Endothelial cell of umbilical vein (primary cell): ENCODE results near the gene PPIB. TPM values are rescaled to one million over a fixed set of nuclear protein-coding genes. Genes with fewer than 3 reads are reported as not detected.

Experiments used
- BruUV-seq: library from RNA; stranded (reverse); fragments of 400-500 nt; replicated peaks from 2 replicates; lab custom pipeline; 2021; lab: Mats Ljungman, UMichigan
- CTCF ChIA-PET: fragments of 300-600, 350-600 bp; sonication (Branson Sonifier 250); formaldehyde crosslinking; loops from one replicate; lab custom pipeline; 2021; ENCODE audit warnings: antibody characterized with exemption, inconsistent platforms; lab: Charles Lee
- POLR2A ChIA-PET: fragments of 300-600, 350-600 bp; sonication (Branson Sonifier 250); formaldehyde crosslinking; loops from one replicate; lab custom pipeline; 2021; ENCODE audit warnings: antibody characterized with exemption, inconsistent platforms; lab: Charles Lee
- DNase-seq: peaks from one replicate; pipeline ENCODE4 v3.0.0-alpha.2; 2011; ENCODE audit warnings: low read depth, low spot score
- FAIRE-seq: peaks from 2 replicates; lab custom pipeline; 2011; peaks lifted over from hg19 to GRCh38; lab: Jason Lieb, UNC
- H2AFZ ChIP-seq: 2 replicates; pipeline ENCODE4 v1.6.0; 2012; ENCODE audit warnings: low read depth, low read length, control low read depth, inconsistent platforms
- H3K27ac ChIP-seq: 2 replicates; pipeline ENCODE4 v1.5.1; 2011; ENCODE audit warnings: low read depth, mild to moderate bottlenecking, control low read depth, low read length, moderate library complexity; ENCODE audit not compliant: insufficient read depth
- H3K27me3 ChIP-seq, 2 experiments: 2 replicates each; pipeline versions ENCODE4 v1.6.0 to v1.6.1; 2011; ENCODE audit warnings: low read length in 2 of 2, mixed read lengths in 1 of 2; ENCODE audit not compliant: control insufficient read depth in 2 of 2, insufficient read depth in 2 of 2
- H3K36me3 ChIP-seq, 2 experiments: 2 replicates in 1 of 2; 3 replicates in 1 of 2; pipeline ENCODE4 v1.5.1; 2011; ENCODE audit warnings: low read length in 2 of 2, mild to moderate bottlenecking in 1 of 2, moderate library complexity in 1 of 2; ENCODE audit not compliant: control insufficient read depth in 2 of 2, insufficient read depth in 2 of 2; ENCODE audit errors: extremely low read depth in 1 of 2
- H3K4me1 ChIP-seq: 3 replicates; pipeline ENCODE4 v1.5.1; 2011; ENCODE audit warnings: mild to moderate bottlenecking, low read length; ENCODE audit not compliant: control insufficient read depth, insufficient read depth; ENCODE audit errors: extremely low read depth
- H3K4me2 ChIP-seq: 2 replicates; pipeline ENCODE4 v1.6.1; 2011; ENCODE audit warnings: low read length, control low read depth, mixed read lengths; ENCODE audit not compliant: insufficient read depth
- H3K4me3 ChIP-seq, 3 experiments: fragments of 200-600 bp in 1 of 3; sonication (generic), shearing (Covaris generic) in 1 of 3; replicated peaks in 1 of 3; 2 replicates each; pipeline ENCODE4 v1.5.1; 2011 to 2016; ENCODE audit warnings: control low read depth in 3 of 3, low read length in 3 of 3, mild to moderate bottlenecking in 2 of 3, inconsistent platforms in 1 of 3, low read depth in 1 of 3, moderate library complexity in 1 of 3; ENCODE audit not compliant: insufficient read depth in 1 of 3
- H3K79me2 ChIP-seq: 2 replicates; pipeline ENCODE4 v1.6.0; 2012; ENCODE audit warnings: low read length, inconsistent platforms; ENCODE audit not compliant: control insufficient read depth, insufficient read depth
- H3K9ac ChIP-seq: replicated peaks from 2 replicates; pipeline ENCODE3; 2011; ENCODE audit warnings: low read length, control low read depth; ENCODE audit not compliant: insufficient read depth; ENCODE audit errors: extremely low read depth
- H3K9me1 ChIP-seq: replicated peaks from 3 replicates; pipeline ENCODE4 v1.6.0; 2011; ENCODE audit warnings: mild to moderate bottlenecking, low read length; ENCODE audit not compliant: control insufficient read depth, insufficient read depth; ENCODE audit errors: extremely low read depth
- H3K9me3 ChIP-seq: replicated peaks from 2 replicates; pipeline ENCODE4 v1.5.1; 2012; ENCODE audit warnings: low read length, inconsistent platforms; ENCODE audit not compliant: control insufficient read depth, insufficient read depth
- H4K20me1 ChIP-seq: replicated peaks from 2 replicates; pipeline ENCODE3; 2011; ENCODE audit warnings: mild to moderate bottlenecking, low read length; ENCODE audit not compliant: control insufficient read depth, insufficient read depth; ENCODE audit errors: extremely low read depth
- CTCF ChIP-seq, 2 donors: IDR thresholded peaks; 1 replicate in 1 of 2; 2 replicates in 1 of 2; pipeline ENCODE4 v1.5.1; 2011; ENCODE audit warnings: low read length in 2 of 2, mild to moderate bottlenecking in 2 of 2, moderate library complexity in 2 of 2, control low read depth in 1 of 2, inconsistent platforms in 1 of 2, low read depth in 1 of 2; ENCODE audit not compliant: insufficient read depth in 1 of 2; ENCODE audit errors: extremely low read depth in 1 of 2
- EZH2 ChIP-seq: IDR thresholded peaks from 2 replicates; pipeline ENCODE4 v1.6.1; 2012; ENCODE audit warnings: borderline replicate concordance, low read depth, mild to moderate bottlenecking, moderate library complexity, low read length, inconsistent platforms; ENCODE audit not compliant: severe bottlenecking
- GATA2 ChIP-seq: IDR thresholded peaks from 2 replicates; pipeline ENCODE4 v1.7.0; 2011; ENCODE audit warnings: low read depth, mild to moderate bottlenecking, moderate library complexity, mixed read lengths, low read length; ENCODE audit not compliant: insufficient read length, insufficient read depth
- MAX ChIP-seq: IDR thresholded peaks from 2 replicates; pipeline ENCODE4 v1.6.1; 2011; ENCODE audit not compliant: insufficient read depth, insufficient read length
- MYC ChIP-seq: IDR thresholded peaks from one replicate; pipeline ENCODE4 v1.6.1; 2011; ENCODE audit warnings: mild to moderate bottlenecking, low read depth, low read length
- POLR2A ChIP-seq: IDR thresholded peaks from 2 replicates; pipeline ENCODE4 v1.6.1; 2012; ENCODE audit warnings: low read depth, mild to moderate bottlenecking, control low read depth, low read length
- POLR2AphosphoS5 ChIP-seq: IDR thresholded peaks from 2 replicates; pipeline ENCODE4 v1.6.1; 2012; ENCODE audit warnings: low read depth, mild to moderate bottlenecking, control low read depth, low read length, moderate library complexity; ENCODE audit not compliant: insufficient read depth
- dilution Hi-C: fragments of 300-500 bp; cut with MboI; formaldehyde crosslinking; loops from one replicate; pipeline ENCODE4 v1.15.0; 2019; ENCODE audit warnings: low sequenced_read_pairs; ENCODE audit not compliant: extremely low pct_ligation_motif_present
- intact Hi-C: fragments of 100-400 bp; cut with micrococcal nuclease; formaldehyde crosslinking; loops from one replicate; pipeline ENCODE4 v1.10.0; 2022
- polyA plus RNA-seq, 4 experiments: library from polyadenylated mRNA; depleted of rRNA in 3 of 4; stranded (reverse) in 3 of 4; unstranded in 1 of 4; fragments of >200 nt; gene quantifications; 2 replicates each; pipeline versions ENCODE4 v1.2.1 to v1.2.3, GENCODE V29; 2011 to 2012; ENCODE audit warnings: missing spikeins in 1 of 4
- total RNA-seq: library from RNA; stranded (reverse); gene quantifications from 2 replicates; pipeline ENCODE4 v1.2.3, GENCODE V29; 2021

PPIB gene
- total and polyA plus RNA-seq, 2 donors (not counting 3 experiments of a cell fraction or from before 2014, with no cell fraction given): 840 to 1,240 TPM

GRCh38 chr15:64193971-64194370, 31.1 kb upstream of the PPIB start:
- Histone ChIP-seq H2AFZ (no peak overlapping the region), H3K4me1 (no peaks in the 10 kb centered on the region), H3K27ac (no peak overlapping the region), H3K9ac (no peak overlapping the region), H4K20me1 (no peaks in the 10 kb centered on the region), H3K27me3 (no peaks in the 10 kb centered on the region), H3K4me2 (no peak overlapping the region), H3K9me3 (no peaks in the 10 kb centered on the region), H3K79me2 (no peaks in the 10 kb centered on the region), H3K9me1 (no peaks in the 10 kb centered on the region), H3K4me3 (no peak overlapping the region), H3K36me3 (no peaks in the 10 kb centered on the region)
- DNase-seq (no peak), FAIRE-seq (no peak)
- no TSS peak for BruUV-seq
- ChIA-PET POLR2A (interaction anchor here (0.6 kb wide), 1 partner anchor 162 kb away, joined by 3 read pairs; no protein-coding TSS in a partner anchor), CTCF (interaction anchor here (0.8 to 1.6 kb wide), 4 partner anchors 98 to 185 kb away, joined by 3 to 6 read pairs (median 4); no protein-coding TSS in a partner anchor)
- dilution Hi-C loops: no loop called here
- TF ChIP-seq POLR2AphosphoS5: no peak
- TF ChIP-seq MYC: no peak
- TF ChIP-seq MAX: no peak
- no peak for TF ChIP-seq POLR2A
- TF ChIP-seq CTCF (IDR thresholded peaks at IDR 0.05; ENCODE audit: extremely low read depth in 1 of 2, insufficient read depth in 1 of 2, low read depth in 1 of 2, low read length in 2 of 2): no peak
- TF ChIP-seq GATA2: no peak
- TF ChIP-seq EZH2: no peak
- intact Hi-C loops: no loop called here
